Activated CD4-positive, CD25-positive, alpha-beta regulatory T cell (primary cell): Measurements from ENCODE around the gene ITGB8.
A peak's percentile ranks its signal among the peaks of the same experiment; 100 is the strongest.
"Not testable (repeated sequence)": the region's sequence is repeated elsewhere in the genome, so short reads cannot be mapped to it uniquely, and the experiment has no call there.

Source experiments
- DNase-seq, 4 experiments: peaks; one replicate each; lab custom pipeline; 2025; lab: John Stamatoyannopoulos, UW

ITGB8 gene

DNA sequence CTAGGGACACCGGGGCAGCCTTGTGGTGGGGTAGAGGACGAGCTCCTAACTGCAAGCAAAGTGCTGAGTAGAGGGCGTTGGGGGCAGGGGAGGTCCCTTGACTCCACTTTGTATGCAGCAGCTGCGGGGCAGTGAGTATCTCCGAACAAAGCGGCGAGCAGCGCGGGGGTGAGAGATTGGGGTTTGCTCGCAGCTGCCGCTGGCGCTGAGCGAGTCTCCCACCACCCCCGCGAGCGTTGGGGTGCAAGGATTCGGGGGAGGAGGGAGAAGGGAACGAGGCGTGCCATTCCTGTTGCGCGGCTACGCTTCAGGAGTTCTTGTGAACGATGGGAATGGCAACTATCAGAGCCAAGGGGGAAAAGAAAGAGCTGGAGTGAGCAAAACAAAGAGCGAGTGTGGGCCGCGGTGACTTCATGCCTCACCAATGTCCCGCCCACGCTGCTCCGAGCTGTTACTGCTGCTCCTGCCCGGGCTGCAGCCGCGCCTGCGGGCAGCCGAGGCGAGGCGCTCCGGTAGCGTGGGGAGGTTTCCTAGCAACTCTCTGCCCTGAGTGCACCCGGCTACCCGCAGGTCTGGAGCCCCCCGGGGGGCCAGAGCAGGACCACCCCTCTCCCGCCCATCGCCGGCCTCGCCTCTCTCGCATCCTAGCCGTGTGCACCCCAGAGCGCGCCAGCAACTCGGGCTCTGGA lies at the start of gene ITGB8:
Gene ITGB8 (plus strand): TSS at position 662 of the 689 bp plus-strand sequence. CDS start 907 bp downstream, outside the sequence.
- peak in 1 of 4 experiments; percentile 21 for DNase-seq

GRCh38 chr7:20282959-20283358 lies 47.7 kb upstream of the ITGB8 start:
- DNase-seq = no peak

DNA sequence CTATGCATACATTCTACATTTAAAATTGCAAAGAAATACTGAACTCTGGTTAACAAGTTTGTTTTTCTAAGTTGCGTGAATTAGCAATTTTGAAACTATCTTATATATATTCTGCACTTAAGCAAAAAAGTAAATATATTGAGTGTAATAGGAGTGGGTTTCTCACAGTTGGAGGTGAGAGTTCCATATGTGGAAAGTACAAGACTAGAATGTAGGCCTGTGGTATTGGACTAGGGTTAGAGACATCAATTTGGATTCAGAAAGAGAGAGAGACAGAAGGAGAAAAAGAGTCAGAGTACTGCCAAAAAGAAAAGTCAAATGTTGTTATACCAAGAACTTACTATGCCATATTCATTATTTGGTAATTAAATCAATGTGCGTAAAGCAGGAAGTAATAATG lies 47.3 kb upstream of the ITGB8 start:
- no peak for DNase-seq

GRCh38 chr7:20284003-20284770 lies 46.5 kb upstream of the ITGB8 start:
- no peak for DNase-seq

GRCh38 chr7:20284771-20285143 lies 45.9 kb upstream of the ITGB8 start:
- DNase-seq = no peak

DNA sequence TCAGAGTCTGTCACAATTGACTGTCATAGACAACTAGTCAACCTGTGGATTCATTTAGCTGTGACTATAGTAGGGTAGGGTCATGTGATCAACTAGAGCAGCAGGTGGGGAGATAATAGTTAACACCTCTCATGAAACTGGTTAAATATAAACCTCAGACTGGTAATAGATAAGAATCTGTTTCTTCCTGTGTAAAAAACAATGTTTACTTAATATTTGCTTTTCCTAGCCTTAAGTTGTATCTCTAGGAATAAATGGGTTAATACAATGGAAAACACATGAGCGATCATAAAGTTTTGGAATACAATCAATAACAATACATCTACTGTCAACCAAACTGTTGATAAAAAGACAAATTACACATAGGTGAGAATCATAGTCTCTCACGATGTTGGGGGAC lies 43.4 kb upstream of the ITGB8 start:
- no peak for DNase-seq

DNA sequence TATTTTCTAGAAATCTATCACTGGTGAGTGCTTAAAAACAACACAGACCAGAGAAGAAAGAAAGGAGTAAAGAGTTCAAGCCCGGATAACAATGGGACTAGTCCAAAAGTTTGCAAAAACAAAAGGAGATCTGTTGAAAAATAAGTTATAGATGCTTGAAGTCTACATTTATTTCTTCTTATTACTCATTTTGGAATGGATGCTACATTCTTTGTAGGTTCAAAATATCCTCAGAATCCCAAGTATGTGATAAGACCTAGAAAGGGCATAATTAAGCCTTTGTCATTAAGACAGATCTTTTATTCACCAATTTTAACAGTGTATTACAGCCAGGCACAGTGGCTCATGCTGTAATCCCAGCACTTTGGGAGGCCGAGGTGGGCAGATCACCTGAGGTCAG lies 42.7 kb upstream of the ITGB8 start:
- no peak for DNase-seq

DNA sequence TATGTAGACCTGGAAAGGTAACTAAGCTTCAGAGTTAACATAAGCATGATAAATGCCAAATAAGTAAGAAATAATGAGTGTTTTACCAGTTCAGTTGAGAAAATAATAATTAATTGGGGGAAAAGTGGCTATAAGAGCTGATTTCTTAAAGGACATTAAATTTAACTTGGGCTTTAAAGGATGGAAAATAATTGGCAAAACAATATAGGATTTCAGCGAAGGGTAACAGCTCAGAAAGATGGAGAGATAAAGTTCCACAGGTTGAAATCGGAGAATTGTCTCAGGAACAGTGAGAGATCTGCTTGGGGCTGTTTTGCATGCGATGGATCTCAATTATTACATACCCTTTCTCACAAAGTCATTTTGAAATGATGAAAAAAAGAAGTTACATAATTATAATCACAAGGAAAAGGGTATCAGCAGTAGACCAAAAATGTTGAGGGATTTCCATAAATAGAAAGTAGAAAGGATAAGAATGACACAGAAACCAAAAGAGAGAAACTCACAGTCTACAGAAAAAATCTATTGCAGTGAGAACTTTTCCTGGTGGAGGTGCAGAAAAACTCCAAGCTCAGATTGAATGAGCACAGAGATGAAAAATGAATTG lies 40.1 kb upstream of the ITGB8 start:
- DNase-seq = no peak

DNA sequence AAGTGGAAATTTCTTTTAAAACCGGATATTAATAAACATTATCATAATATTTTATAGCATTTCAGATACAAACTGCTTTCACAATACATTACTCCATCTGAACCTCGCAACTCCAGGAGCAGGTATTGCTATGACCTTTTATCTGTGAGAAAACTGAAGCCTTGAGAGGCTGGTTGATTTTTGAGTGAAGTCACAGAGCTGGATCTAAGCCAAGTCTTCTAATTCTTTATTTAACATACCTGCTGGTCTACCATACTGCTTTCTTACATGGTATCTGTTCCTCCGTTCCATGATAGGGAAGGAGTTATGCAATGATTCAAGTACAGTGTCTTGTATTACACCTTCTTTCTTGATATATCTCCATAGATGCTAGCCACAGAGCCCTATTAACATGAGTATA lies 37.4 kb upstream of the ITGB8 start:
- no peak for DNase-seq

GRCh38 chr7:20296444-20296843 lies 34.3 kb upstream of the ITGB8 start:
- no peak for DNase-seq

DNA sequence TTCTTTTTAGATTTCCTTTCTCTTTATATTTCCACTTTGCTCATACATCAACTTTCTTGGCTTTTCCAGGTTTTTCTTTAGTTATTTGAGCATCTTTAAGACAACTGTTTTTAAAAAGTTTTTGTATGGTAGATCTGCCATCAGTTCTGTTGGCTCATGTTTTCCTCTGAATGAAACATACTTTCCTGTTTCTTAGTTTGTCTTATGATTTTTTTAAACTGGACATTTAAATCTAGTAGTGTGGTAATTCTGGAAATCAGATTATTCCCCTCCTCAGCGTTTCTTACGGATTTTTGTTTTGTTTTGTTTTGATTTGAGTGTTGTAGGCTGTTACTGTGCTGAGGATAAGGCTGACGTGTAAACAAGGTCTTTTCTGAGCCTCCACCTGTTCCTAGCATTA lies 33.8 kb upstream of the ITGB8 start:
- no peak for DNase-seq

DNA sequence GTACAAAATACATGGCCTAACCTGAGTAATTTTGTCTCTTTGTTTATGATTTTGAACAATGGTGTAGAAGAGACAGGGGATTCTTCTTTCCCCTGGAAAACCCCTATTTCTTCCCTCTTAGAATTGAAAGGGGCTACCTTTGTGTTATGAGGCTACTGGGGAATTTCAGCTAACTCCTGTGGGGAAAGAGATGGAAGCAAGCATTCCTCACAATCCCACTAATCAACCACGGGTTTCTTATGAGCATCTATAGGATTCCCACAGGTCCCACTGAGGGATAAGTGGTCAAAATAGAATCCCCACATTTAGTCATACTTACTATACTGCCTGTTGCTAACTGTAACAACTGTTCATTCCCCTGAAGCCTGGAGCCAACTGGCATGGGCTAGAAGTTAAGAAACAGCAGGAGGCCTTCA lies 32.2 kb upstream of the ITGB8 start:
- DNase-seq = no peak

DNA sequence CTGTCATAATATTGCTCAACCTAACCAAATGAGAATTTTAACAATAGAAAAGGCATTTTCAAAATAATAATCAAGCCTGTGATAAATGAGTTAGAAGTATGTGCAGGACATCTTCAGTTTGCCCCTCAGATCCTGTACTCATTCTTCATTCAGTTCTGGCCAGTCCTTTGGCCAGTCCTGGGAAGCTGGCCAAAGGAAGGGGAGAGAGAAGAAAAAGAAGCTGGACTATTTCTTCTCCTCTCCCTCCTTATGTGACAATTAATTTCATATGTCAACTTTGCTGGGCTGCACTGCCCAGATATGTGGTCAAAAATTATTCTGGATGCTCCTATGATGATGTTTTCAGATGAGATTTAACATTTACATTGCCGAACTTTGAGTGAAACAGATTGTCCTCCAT lies 31.6 kb upstream of the ITGB8 start:
- DNase-seq = no peak

- DNase-seq = no peak
Observed at GRCh38 chr7:20299647-20300312, 30.9 kb upstream of the ITGB8 start.

GRCh38 chr7:20301311-20301939 lies 29.3 kb upstream of the ITGB8 start:
- DNase-seq = no peak

GRCh38 chr7:20302300-20302699 lies 28.4 kb upstream of the ITGB8 start:
- not testable (repeated sequence) for DNase-seq

DNA sequence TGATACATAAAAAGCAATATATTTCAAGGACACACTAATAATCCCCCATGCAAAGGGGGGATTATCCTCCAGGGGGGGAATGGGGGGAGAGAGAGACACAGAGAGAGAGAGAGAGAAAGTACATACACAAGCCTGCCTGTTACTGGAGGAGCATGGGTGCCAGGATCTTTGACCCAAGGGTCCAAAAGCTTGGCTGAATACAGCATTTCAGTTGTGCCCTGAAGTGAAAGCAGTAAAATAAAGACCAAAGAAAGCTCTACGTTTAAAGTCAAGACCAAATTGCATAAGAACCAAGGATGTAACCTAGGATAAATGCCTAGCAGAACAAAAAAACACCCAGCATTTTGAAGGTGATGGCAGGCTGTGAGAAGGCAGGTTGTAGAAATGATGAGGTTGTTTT lies 27.8 kb upstream of the ITGB8 start:
- DNase-seq = no peak

DNA sequence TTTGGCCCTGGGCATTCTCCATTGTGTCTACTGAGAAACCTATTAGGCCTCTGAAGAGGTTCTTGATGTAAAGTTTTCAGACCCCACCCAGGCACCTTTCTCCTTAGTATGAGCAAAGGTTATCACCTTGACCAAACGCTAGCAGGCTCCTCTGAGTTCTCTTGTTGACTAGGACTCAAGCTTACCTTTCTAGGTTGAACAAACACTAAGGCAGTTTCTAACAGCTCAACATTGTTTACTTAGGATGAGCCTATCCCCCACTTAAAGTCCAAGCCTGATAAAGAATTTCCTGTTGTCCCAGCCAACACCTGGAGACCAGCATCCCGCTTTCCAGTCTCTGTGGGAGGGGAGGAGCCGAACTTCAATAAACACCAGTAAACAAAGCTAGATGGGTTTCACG lies 26.3 kb upstream of the ITGB8 start:
- no peak for DNase-seq

DNA sequence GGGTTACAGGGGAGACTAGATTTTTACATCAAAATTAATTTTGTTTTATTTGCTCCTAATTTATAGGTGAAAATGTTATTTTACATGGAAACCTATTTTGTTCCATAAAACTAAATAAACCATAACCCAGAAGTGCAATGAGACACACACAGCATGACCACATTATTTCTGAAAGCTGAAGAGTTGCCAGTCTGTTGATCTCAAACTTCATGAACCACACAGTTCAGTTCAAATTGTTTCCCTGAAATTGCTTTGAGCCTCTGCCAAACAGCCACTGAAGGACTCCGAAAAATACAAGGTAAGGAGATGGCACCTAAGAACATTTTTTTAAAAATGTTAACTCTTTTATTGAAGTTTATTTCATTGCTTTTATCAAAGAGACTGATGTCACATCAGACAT lies 25.0 kb upstream of the ITGB8 start:
- no peak for DNase-seq

DNA sequence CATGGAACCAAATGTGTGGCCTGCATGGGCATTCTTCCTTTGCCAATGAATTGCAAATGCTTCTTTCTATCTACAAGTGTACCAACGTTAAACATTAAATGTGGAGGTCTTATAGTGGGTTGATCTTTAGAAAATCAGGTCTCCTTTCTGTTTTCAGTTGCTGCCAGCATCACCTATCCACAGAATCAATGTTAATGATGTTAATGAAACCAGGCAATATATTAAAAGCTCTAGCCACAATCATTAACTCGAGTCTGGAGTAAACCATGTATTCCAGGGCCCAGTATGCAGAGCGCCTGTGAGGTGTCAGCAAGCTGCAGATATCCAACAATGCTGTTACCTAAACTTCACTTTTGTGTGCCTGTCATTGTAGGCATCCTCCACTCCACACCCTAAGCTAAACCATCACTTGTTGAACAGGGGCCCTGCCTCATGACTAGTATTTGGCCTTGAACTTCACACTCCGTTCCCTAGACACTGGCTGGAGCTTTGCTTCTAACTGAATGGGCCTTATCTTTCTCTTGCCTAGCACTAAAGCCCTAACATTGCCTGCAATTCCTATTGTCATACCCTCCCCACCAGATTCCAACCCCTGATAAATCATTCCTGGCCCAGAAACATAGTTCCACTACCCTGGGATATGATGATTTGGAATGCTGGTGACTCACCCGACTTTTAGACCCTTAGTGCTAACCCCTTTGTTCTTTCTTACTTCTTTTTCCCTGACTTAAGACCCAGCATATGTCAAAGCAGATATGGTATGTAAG lies 24.3 kb upstream of the ITGB8 start:
- no peak for DNase-seq

GRCh38 chr7:20307119-20307518 lies 23.6 kb upstream of the ITGB8 start:
- no peak for DNase-seq
